Left renal pelvis (tissue), 4 donors: ENCODE data around the gene WWOX. TPM values are rescaled to one million over a fixed set of nuclear protein-coding genes. Genes with fewer than 3 reads are reported as not detected.

ENCODE experiments used
- DNase-seq, 4 donors: peaks; one replicate each; pipeline ENCODE4 v3.0.0-alpha.2; 2013; ENCODE audit warnings: low read depth in 4 of 4, low spot score in 3 of 4
- polyA plus RNA-seq, 4 donors: library from polyadenylated mRNA; unstranded; fragments of 120-200 nt; gene quantifications; one replicate each; pipeline ENCODE4 v1.2.1, GENCODE V29; 2013; ENCODE audit not compliant: insufficient read length in 4 of 4

Gene WWOX
- polyA plus RNA-seq, 4 donors, result 19.6 to 43.2 (median 39.7) TPM

DNA sequence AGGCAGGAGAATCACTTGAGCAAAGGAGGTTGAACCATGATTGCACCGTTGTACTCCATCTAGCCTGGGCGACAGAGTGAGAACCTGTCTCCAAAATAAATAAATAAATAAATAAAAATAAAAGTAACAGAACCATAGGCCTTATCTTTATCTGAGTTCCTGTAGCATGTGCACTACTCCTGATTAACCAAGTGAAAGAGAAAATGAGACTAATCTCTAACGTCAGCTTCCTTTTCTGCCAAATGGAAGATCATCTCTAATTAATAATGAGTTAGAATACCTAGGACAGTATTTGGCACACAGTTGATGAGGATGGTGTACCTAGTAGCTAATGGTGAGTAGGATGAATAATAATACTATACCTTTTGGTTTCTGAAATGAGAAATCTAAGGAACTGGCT, 520.4 kb downstream of the WWOX start:
- DNase-seq, result no peak

- no peak for DNase-seq
Measured at GRCh38 chr16:78620291-78620690, 520.8 kb downstream of the WWOX start.

DNA sequence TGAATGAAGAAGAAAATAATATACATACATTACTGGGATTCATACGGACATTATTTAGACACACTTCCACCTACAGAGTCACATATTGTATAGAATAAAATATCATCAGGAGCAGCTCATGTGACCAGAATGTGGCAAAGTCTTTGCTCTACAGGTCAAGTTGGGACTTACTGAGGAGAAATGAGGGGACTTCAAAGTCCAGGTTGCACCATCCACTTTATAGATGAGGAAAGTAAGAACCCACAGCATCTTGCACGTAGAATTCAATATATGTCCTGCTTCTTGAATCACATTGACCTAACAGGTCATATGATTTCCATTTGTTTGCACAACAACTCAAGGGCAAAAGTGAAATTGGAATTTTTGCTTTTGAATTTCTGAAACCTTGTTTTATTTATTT, 524.3 kb downstream of the WWOX start:
- DNase-seq, result no peak

GRCh38 chr16:78624366-78624765, 524.9 kb downstream of the WWOX start:
- DNase-seq, result no peak

GRCh38 chr16:78628461-78629045, 529.1 kb downstream of the WWOX start:
- DNase-seq, result no peak

- DNase-seq, result no peak
Measured at GRCh38 chr16:78629173-78629572, 529.7 kb downstream of the WWOX start.

GRCh38 chr16:78630102-78630501, 530.6 kb downstream of the WWOX start:
- no peak for DNase-seq

GRCh38 chr16:78633551-78633950, 534.1 kb downstream of the WWOX start:
- no peak for DNase-seq

GRCh38 chr16:78635807-78636206, 536.4 kb downstream of the WWOX start:
- no peak for DNase-seq

GRCh38 chr16:78638371-78638770, 538.9 kb downstream of the WWOX start:
- DNase-seq, result no peak

- DNase-seq, result no peak
Measured at GRCh38 chr16:78639775-78640174, 540.3 kb downstream of the WWOX start.

- no peak for DNase-seq
Measured at GRCh38 chr16:78640886-78641285, 541.4 kb downstream of the WWOX start.

- no peak for DNase-seq
Measured at GRCh38 chr16:78641433-78641832, 542.0 kb downstream of the WWOX start.

DNA sequence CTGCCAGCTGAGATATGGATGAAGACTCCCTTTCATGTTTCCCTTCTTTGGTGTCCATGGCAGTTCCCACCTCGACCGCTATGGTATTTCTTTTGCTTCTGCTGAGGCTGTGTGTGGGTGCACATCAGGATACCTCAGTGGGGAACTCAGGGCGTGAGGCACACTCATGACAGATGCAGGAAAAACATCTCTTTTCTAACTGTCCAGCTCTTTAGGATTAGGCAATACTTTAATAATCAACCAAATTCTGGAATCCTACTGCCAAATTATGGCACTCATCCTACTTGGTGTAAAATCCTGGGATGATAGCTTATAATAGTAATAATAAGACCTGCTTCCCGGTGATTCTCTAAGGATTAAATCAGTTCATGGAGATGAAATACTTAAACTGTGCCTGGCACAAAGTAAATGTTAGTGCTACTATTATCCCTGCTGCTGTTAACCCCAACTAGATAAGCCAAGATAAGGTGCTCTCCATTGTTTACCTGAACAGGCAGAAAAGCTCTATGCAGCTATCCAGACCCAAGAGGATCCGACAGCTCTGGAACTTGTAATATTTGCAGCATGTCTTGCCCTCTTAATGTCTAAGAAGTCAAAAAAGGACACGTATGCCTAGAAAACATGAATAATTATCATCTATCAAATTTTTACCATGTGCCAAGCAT, 543.3 kb downstream of the WWOX start:
- no peak for DNase-seq

DNA sequence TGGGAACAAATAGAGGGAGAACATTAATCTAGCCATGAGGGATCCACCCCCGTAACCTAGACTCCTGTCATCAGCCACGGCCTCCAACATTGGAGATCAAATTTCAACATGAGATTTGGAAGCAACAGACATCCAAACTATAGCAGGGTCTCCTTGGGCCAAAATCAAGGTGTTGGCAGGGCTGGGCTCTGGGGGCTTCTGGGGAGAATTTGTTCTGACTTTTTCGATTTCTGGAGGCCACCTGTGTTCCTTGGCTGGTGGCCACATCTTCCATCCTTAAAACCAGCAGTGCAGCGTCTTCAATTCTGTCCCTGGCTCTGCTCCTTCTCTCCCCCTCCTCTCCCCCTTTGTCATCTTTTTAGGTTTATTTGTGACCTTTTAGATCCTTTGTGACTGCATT, 546.2 kb downstream of the WWOX start:
- DNase-seq, result no peak

DNA sequence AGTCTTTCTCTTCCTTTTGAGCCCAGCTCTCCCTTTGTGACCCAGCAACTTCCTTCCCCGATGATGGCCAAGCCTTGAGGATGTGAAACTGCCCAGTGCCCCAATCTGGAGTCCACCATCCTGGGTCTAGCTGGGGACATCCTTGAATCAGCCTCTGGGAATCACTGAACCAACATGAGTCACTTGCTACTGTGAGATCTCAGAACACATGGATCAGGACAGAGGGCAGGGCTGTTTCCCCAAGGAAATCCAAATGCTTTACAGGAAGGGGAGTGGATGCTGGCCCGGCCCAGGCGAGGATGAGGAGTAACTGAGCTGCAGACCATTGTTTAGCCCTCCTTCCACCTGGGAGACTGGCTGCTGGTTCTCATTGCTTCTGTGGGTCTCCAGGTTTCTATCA, 547.6 kb downstream of the WWOX start:
- no peak for DNase-seq

DNA sequence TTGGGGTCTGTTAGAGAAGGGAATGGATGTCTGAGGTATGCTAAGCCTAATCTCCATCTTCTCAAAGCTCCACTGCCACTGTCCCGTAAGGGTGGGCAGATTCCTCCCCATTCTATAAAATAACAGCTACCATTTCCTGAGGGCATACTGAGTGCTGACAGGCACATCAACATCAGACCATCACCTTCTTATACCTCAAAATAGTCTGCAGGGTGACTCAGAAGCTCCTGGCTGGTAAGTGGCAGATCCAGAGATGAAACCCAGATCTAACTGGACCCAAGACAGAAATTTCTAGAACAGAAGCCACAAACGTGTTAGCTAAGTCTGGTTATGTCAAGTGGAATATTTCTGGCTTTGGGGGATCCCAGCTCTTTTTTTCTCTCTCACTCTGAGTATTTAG, 548.0 kb downstream of the WWOX start:
- DNase-seq, result no peak

GRCh38 chr16:78648517-78648916, 549.1 kb downstream of the WWOX start:
- DNase-seq, result peak in 1 of 4 donors; percentile 20

GRCh38 chr16:78650339-78651074, 551.1 kb downstream of the WWOX start:
- no peak for DNase-seq

DNA sequence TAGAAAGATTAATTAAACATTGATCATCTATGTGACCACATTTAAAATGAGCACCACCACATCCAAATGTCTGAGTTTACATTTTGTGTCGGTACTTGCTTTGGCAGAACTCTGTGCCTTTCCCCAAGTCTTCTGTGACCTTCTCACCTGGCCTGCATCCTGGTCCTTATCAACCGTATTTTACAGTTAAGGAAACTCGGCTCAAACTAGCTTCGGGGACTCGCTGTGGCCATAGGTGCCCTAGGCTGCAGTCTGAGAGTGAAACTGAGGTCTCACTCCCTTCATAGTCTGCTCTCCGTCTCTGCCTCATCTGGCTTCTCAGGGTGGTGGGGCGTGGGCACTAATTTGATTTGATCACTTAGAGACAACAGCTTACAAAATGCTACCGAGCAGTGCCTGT, 555.5 kb downstream of the WWOX start:
- no peak for DNase-seq

- no peak for DNase-seq
Measured at GRCh38 chr16:78655331-78656113, 556.1 kb downstream of the WWOX start.
